ENCODE data around the gene DNAJC7.

GRCh38 chr17:42059815-42060214 lies 42.6 kb upstream of the DNAJC7 start:
- TF ChIP-seq POLR2A (IDR thresholded peaks at IDR 0.05; ENCODE audit: low read length) = no peak
- TF ChIP-seq GATA1 (IDR thresholded peaks at IDR 0.05; ENCODE audit: low read depth, low read length) = no peak

Measured in erythroblast (primary cell).